ENCODE data around the gene TRERF1.
"Not testable (repeated sequence)": the region's sequence is repeated elsewhere in the genome, so short reads cannot be mapped to it uniquely, and the experiment has no call there.

The TRERF1 gene

GRCh38 chr6:42452171-42453030 is 675 bp upstream of the TRERF1 start:
- peak in 32 of 56 donors; percentile 12 to 80 (median 52) for DNase-seq

GRCh38 chr6:42450477-42451332 is 1.0 kb downstream of the TRERF1 start:
- peak in 4 of 56 donors; percentile 11 to 42 (median 23) for DNase-seq

- no peak for DNase-seq
These were observed 1.7 kb downstream of the TRERF1 start for GRCh38 chr6:42449917-42450476.

- no peak for DNase-seq
These were observed 2.6 kb downstream of the TRERF1 start for GRCh38 chr6:42448927-42449659.

GRCh38 chr6:42448391-42448790 is 3.3 kb downstream of the TRERF1 start:
- DNase-seq = no peak

- DNase-seq = no peak
These were observed 4.7 kb downstream of the TRERF1 start for GRCh38 chr6:42446996-42447395.

- no peak for DNase-seq
These were observed 5.4 kb downstream of the TRERF1 start for GRCh38 chr6:42446370-42446769.

GRCh38 chr6:42445955-42446354 is 5.8 kb downstream of the TRERF1 start:
- DNase-seq = not testable (repeated sequence)

GRCh38 chr6:42443312-42444060 is 8.2 kb downstream of the TRERF1 start:
- DNase-seq = no peak

GRCh38 chr6:42441697-42442081 is 10.0 kb downstream of the TRERF1 start:
- no peak for DNase-seq

GRCh38 chr6:42440778-42441696 is 10.7 kb downstream of the TRERF1 start:
- DNase-seq = no peak

- DNase-seq = no peak
These were observed 11.7 kb downstream of the TRERF1 start for GRCh38 chr6:42440027-42440426.

GRCh38 chr6:42436825-42437224 is 14.9 kb downstream of the TRERF1 start:
- no peak for DNase-seq

GRCh38 chr6:42434237-42434636 is 17.5 kb downstream of the TRERF1 start:
- no peak for DNase-seq

- no peak for DNase-seq
These were observed 18.3 kb downstream of the TRERF1 start for GRCh38 chr6:42433409-42433808.

- no peak for DNase-seq
These were observed 19.8 kb downstream of the TRERF1 start for GRCh38 chr6:42431877-42432276.

GRCh38 chr6:42431356-42431755 is 20.4 kb downstream of the TRERF1 start:
- DNase-seq = no peak

- no peak for DNase-seq
These were observed 21.9 kb downstream of the TRERF1 start for GRCh38 chr6:42429836-42430235.

- DNase-seq = no peak
These were observed 22.6 kb downstream of the TRERF1 start for GRCh38 chr6:42429042-42429585.

Measured in amygdala (tissue), 56 donors.